Body of pancreas (tissue), 4 donors: ENCODE results near the gene PALM2AKAP2. TPM values are rescaled to one million over a fixed set of nuclear protein-coding genes. Genes with fewer than 3 reads are reported as not detected.

Experiments
- ATAC-seq: fragments of 150-250 bp; one replicate; pipeline ENCODE4 v1.9.1; 2016
- DNase-seq, 4 donors: peaks; one replicate each; pipeline ENCODE4 v3.0.0-alpha.2; 2019
- H3K27ac ChIP-seq, 4 donors: fragments of 200-600 bp; sonication (generic); 1 replicate in 3 of 4; 2 replicates in 1 of 4; pipeline versions ENCODE4 v1.5.1 to v1.6.1; 2016 to 2019; ENCODE audit warnings: mild to moderate bottlenecking in 1 of 4, mixed read lengths in 1 of 4, moderate library complexity in 1 of 4
- H3K27me3 ChIP-seq, 2 donors: fragments of 200-600 bp; sonication (generic); one replicate each; pipeline ENCODE4 v1.6.0; 2016; ENCODE audit warnings: mild to moderate bottlenecking in 1 of 2
- H3K36me3 ChIP-seq, 2 donors: fragments of 200-600 bp; sonication (generic); replicated peaks in 1 of 2; 2 replicates each; pipeline ENCODE4 v1.5.1; 2016; ENCODE audit warnings: low read depth in 2 of 2; ENCODE audit not compliant: insufficient read depth in 1 of 2
- H3K4me1 ChIP-seq: fragments of 200-600 bp; sonication (generic); one replicate; pipeline ENCODE4 v1.6.0; 2016
- H3K4me3 ChIP-seq, 2 donors: fragments of 200-600 bp; sonication (generic); 1 replicate in 1 of 2; 2 replicates in 1 of 2; pipeline ENCODE4 v1.5.1; 2016 to 2019
- H3K9me3 ChIP-seq, 3 donors: fragments of 200-600 bp; sonication (generic); 1 replicate in 2 of 3; 2 replicates in 1 of 3; pipeline ENCODE4 v1.5.1; 2016
- POLR2A ChIP-seq, 3 donors: fragments of 450-650 bp; IDR thresholded peaks; one replicate each; pipeline ENCODE4 v1.6.1; 2016; ENCODE audit warnings: antibody characterized with exemption in 3 of 3, mild to moderate bottlenecking in 2 of 3
- WGBS, 2 donors: methylation state at CpG; one replicate each; pipeline ENCODE4 v1.1.5; 2017; 5-methylcytosine and 5-hydroxymethylcytosine counted together
- intact Hi-C: fragments of 100-400 bp; cut with DNase I; formaldehyde crosslinking; loops from one replicate; pipeline ENCODE4 v1.15.1; 2023
- total RNA-seq, 2 donors: library from RNA; depleted of rRNA; stranded (reverse); fragments of >200 nt; gene quantifications; one replicate each; pipeline ENCODE4 v1.1.0, GENCODE V29; 2016
- TF ChIP-seq, protein P1 (sequence below), 7 experiments: fragments of 450-650 bp in 4 of 7; fragments of 200-600 bp in 3 of 7; sonication (generic) in 3 of 7; IDR thresholded peaks; one replicate each; pipeline ENCODE4 v1.5.1; 2016 to 2019; ENCODE audit warnings: antibody characterized with exemption in 7 of 7

Gene PALM2AKAP2
- total RNA-seq, 2 donors from 2014 or later, result 0.99 to 2.1 TPM

- TF ChIP-seq, protein P1, sequence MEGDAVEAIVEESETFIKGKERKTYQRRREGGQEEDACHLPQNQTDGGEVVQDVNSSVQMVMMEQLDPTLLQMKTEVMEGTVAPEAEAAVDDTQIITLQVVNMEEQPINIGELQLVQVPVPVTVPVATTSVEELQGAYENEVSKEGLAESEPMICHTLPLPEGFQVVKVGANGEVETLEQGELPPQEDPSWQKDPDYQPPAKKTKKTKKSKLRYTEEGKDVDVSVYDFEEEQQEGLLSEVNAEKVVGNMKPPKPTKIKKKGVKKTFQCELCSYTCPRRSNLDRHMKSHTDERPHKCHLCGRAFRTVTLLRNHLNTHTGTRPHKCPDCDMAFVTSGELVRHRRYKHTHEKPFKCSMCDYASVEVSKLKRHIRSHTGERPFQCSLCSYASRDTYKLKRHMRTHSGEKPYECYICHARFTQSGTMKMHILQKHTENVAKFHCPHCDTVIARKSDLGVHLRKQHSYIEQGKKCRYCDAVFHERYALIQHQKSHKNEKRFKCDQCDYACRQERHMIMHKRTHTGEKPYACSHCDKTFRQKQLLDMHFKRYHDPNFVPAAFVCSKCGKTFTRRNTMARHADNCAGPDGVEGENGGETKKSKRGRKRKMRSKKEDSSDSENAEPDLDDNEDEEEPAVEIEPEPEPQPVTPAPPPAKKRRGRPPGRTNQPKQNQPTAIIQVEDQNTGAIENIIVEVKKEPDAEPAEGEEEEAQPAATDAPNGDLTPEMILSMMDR (IDR thresholded peaks at IDR 0.05), result no peak
- no peak for TF ChIP-seq POLR2A (IDR thresholded peaks at IDR 0.05)
- Histone ChIP-seq H3K36me3 (no peaks in the 10 kb centered on the region), H3K27me3 (no peaks in the 10 kb centered on the region), H3K4me3 (no peak overlapping the region), H3K9me3 (no peaks in the 10 kb centered on the region), H3K27ac (no peak overlapping the region), H3K4me1 (no peaks in the 10 kb centered on the region)
- 10 to 25% methylated on average over 3 of the region's 3 CpGs for WGBS, 2 donors
- ATAC-seq (no peak), DNase-seq (no peak)
- intact Hi-C loops, result no loop called here
These were observed 20.4 kb upstream of the PALM2AKAP2 start for GRCh38 chr9:109759589-109759988.

DNA sequence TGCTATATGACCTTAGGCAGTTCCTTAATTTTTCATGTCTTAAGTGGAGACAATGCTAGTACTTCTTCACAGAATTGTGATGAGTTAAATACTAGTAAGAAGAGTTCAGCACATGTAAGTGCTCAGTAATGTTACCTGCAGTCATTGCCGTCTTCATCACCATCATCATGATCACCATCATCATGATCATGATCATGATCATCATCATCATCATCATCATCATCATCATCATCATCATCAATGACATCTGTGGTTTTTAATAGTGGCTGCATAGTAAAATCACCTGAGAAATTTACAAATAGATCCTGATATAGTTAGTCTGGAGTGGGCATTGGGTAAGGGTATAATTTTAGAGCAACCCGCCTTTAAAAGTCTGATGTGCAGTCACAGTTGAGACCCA is 14.7 kb upstream of the PALM2AKAP2 start:
- no peak for ATAC-seq
- TF ChIP-seq, protein P1 (IDR thresholded peaks at IDR 0.05), result no peak
- no peak for TF ChIP-seq POLR2A (IDR thresholded peaks at IDR 0.05)
- no peaks in the 10 kb centered on the region for H3K36me3 ChIP-seq
- H3K27me3 ChIP-seq, result no peaks in the 10 kb centered on the region
- H3K9me3 ChIP-seq, result no peaks in the 10 kb centered on the region
- WGBS, 2 donors, result 79 to 83% methylated on average over 2 of the region's 2 CpGs
- no peak overlapping the region for H3K27ac ChIP-seq
- no peaks in the 10 kb centered on the region for H3K4me1 ChIP-seq
- no peak overlapping the region for H3K4me3 ChIP-seq
- no peak for DNase-seq
- intact Hi-C loops, result no loop called here

GRCh38 chr9:109765830-109766229 is 14.2 kb upstream of the PALM2AKAP2 start:
- no peaks in the 10 kb centered on the region for H3K36me3 ChIP-seq
- WGBS, 2 donors, result 63 to 70% methylated on average over 3 of the region's 3 CpGs
- TF ChIP-seq, protein P1 (IDR thresholded peaks at IDR 0.05), result no peak
- TF ChIP-seq POLR2A (IDR thresholded peaks at IDR 0.05), result no peak
- no peaks in the 10 kb centered on the region for H3K4me1 ChIP-seq
- no peak overlapping the region for H3K4me3 ChIP-seq
- no peak for DNase-seq
- no peaks in the 10 kb centered on the region for H3K9me3 ChIP-seq
- no peak for ATAC-seq
- intact Hi-C loops, result no loop called here
- H3K27me3 ChIP-seq, result no peaks in the 10 kb centered on the region
- no peak overlapping the region for H3K27ac ChIP-seq

DNA sequence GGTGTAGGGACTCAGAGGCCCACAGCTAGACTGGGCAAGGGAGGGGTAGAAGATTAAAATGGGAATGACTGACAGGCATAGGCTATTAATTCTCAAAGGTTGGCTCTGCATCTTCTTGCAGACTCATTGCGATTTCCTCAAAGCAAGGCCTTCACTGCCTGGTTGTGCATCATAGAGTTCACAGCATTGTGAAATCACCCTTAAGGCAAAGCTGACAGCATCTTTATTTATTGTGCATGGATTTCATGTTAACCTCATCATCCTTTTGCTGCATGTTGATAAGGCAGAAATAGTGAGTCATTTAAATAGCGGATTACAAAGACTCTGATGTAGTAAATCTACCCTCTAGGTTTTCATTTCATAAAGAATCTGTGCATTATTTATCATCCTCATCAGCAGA is 13.6 kb upstream of the PALM2AKAP2 start:
- TF ChIP-seq POLR2A (IDR thresholded peaks at IDR 0.05), result no peak
- TF ChIP-seq, protein P1 (IDR thresholded peaks at IDR 0.05), result no peak
- H3K4me3 ChIP-seq, result no peak overlapping the region
- H3K27me3 ChIP-seq, result no peaks in the 10 kb centered on the region
- H3K4me1 ChIP-seq, result no peaks in the 10 kb centered on the region
- ATAC-seq, result no peak
- H3K9me3 ChIP-seq, result no peaks in the 10 kb centered on the region
- H3K36me3 ChIP-seq, result no peaks in the 10 kb centered on the region
- H3K27ac ChIP-seq, result no peak overlapping the region
- WGBS, 2 donors, result 82 to 90% methylated on average over 2 of the region's 2 CpGs
- no peak for DNase-seq
- intact Hi-C loops, result no loop called here

- Histone ChIP-seq H3K27me3 (no peaks in the 10 kb centered on the region), H3K36me3 (no peaks in the 10 kb centered on the region), H3K27ac (no peak overlapping the region), H3K9me3 (no peaks in the 10 kb centered on the region), H3K4me3 (no peak overlapping the region), H3K4me1 (no peaks in the 10 kb centered on the region)
- DNase-seq (no peak), ATAC-seq (no peak)
- TF ChIP-seq POLR2A (IDR thresholded peaks at IDR 0.05), result no peak
- TF ChIP-seq, protein P1 (IDR thresholded peaks at IDR 0.05), result no peak
- WGBS, 2 donors, result 33 to 49% methylated on average over 3 to 4 of the region's 4 CpGs
- intact Hi-C loops, result no loop called here
These were observed 12.6 kb upstream of the PALM2AKAP2 start for GRCh38 chr9:109767404-109767803.
